IMR-90 (cell line): Measurements from ENCODE around the gene MEPCE. TPM values are rescaled to one million over a fixed set of nuclear protein-coding genes. Genes with fewer than 3 reads are reported as not detected.

Source experiments
- ATAC-seq: fragments of 200-7000 bp; cut with Tn5 transposase; 2 replicates; pipeline ENCODE4 v1.9.1; 2020; ENCODE audit warnings: low read depth, mild to moderate bottlenecking, moderate library complexity
- BruUV-seq: library from RNA; stranded (reverse); fragments of 400-500 nt; replicated peaks from 2 replicates; lab custom pipeline; 2021; lab: Mats Ljungman, UMichigan
- CTCF ChIA-PET: fragments of 300-600 bp; formaldehyde crosslinking; extraction: SDS; loops from one replicate; lab custom pipeline; 2021; ENCODE audit warnings: antibody characterized with exemption; lab: Yijun Ruan, JAX
- POLR2A ChIA-PET: fragments of 300-600 bp; sonication (Branson Sonifier 250); formaldehyde crosslinking; loops from one replicate; lab custom pipeline; 2022; ENCODE audit warnings: antibody characterized with exemption; ENCODE audit not compliant: unreplicated experiment; lab: Charles Lee
- DNase-seq: peaks from one replicate; pipeline ENCODE4 v3.0.0; 2013
- H2AFZ ChIP-seq: replicated peaks from 2 replicates; pipeline ENCODE3; 2013; ENCODE audit warnings: low read length, mild to moderate bottlenecking; ENCODE audit not compliant: poor library complexity
- H2AK5ac ChIP-seq: 2 replicates; pipeline ENCODE4 v1.6.1; 2013; ENCODE audit warnings: low read depth, low read length, inconsistent platforms
- H2AK9ac ChIP-seq: replicated peaks from 2 replicates; pipeline ENCODE3; 2013; ENCODE audit warnings: mild to moderate bottlenecking, low read depth, low read length, moderate library complexity; ENCODE audit not compliant: poor library complexity
- H2BK120ac ChIP-seq: 2 replicates; pipeline ENCODE4 v1.6.1; 2013; ENCODE audit warnings: low read depth, low read length, inconsistent platforms
- H2BK15ac ChIP-seq: 3 replicates; pipeline ENCODE4 v1.6.1; 2013; ENCODE audit warnings: low read depth, low read length, inconsistent platforms
- H2BK20ac ChIP-seq: 2 replicates; pipeline ENCODE4 v1.6.1; 2013; ENCODE audit warnings: low read depth, mild to moderate bottlenecking, inconsistent platforms, low read length, moderate library complexity
- H2BK5ac ChIP-seq: 2 replicates; pipeline ENCODE4 v1.6.1; 2013; ENCODE audit warnings: mild to moderate bottlenecking, low read depth, low read length, inconsistent platforms; ENCODE audit not compliant: poor library complexity, severe bottlenecking
- H3K14ac ChIP-seq: replicated peaks from 2 replicates; pipeline ENCODE4 v1.6.1; 2013; ENCODE audit warnings: low read depth, low read length, inconsistent platforms
- H3K18ac ChIP-seq: 2 replicates; pipeline ENCODE4 v1.6.1; 2013; ENCODE audit warnings: low read depth, low read length, control low read depth
- H3K23ac ChIP-seq: 2 replicates; pipeline ENCODE4 v1.6.1; 2013; ENCODE audit warnings: low read depth, low read length, inconsistent platforms
- H3K27ac ChIP-seq: 2 replicates; pipeline ENCODE4 v1.5.1; 2013; ENCODE audit warnings: mild to moderate bottlenecking, control low read depth, low read length; ENCODE audit not compliant: insufficient read depth
- H3K27me3 ChIP-seq: 2 replicates; pipeline ENCODE4 v1.6.1; 2013; ENCODE audit warnings: low read length; ENCODE audit not compliant: control insufficient read depth, insufficient read depth
- H3K36me3 ChIP-seq: 2 replicates; pipeline ENCODE4 v1.6.1; 2013; ENCODE audit warnings: low read length, mixed read lengths; ENCODE audit not compliant: control insufficient read depth, insufficient read depth
- H3K4ac ChIP-seq: 2 replicates; pipeline ENCODE4 v1.6.1; 2013; ENCODE audit warnings: low read depth, low read length, inconsistent platforms
- H3K4me1 ChIP-seq: 2 replicates; pipeline ENCODE4 v1.6.1; 2013; ENCODE audit warnings: low read length, mixed read lengths; ENCODE audit not compliant: control insufficient read depth, insufficient read depth
- H3K4me2 ChIP-seq: 2 replicates; pipeline ENCODE4 v1.6.1; 2013; ENCODE audit warnings: low read depth, mild to moderate bottlenecking, control low read depth, low read length, moderate library complexity
- H3K4me3 ChIP-seq: 2 replicates; pipeline ENCODE4 v1.5.1; 2013; ENCODE audit warnings: low read depth, mild to moderate bottlenecking, control low read depth, low read length, moderate library complexity; ENCODE audit not compliant: insufficient read depth
- H3K56ac ChIP-seq: 2 replicates; pipeline ENCODE4 v1.6.1; 2013; ENCODE audit warnings: low read length, inconsistent platforms; ENCODE audit not compliant: insufficient read depth; ENCODE audit errors: extremely low read depth
- H3K79me1 ChIP-seq, 2 experiments: 2 replicates each; pipeline ENCODE4 v1.6.1; 2013; ENCODE audit warnings: low read length in 2 of 2, inconsistent platforms in 1 of 2, low read depth in 1 of 2
- H3K9ac ChIP-seq: 2 replicates; pipeline ENCODE4 v1.6.1; 2013; ENCODE audit warnings: low read depth, low read length, control low read depth
- H3K9me1 ChIP-seq: 2 replicates; pipeline ENCODE4 v1.6.1; 2013; ENCODE audit warnings: low read length, inconsistent platforms; ENCODE audit not compliant: insufficient read depth
- H3K9me3 ChIP-seq: 2 replicates; pipeline ENCODE4 v1.6.1; 2013; ENCODE audit warnings: low read length; ENCODE audit not compliant: control insufficient read depth, insufficient read depth
- H4K20me1 ChIP-seq: 2 replicates; pipeline ENCODE4 v1.6.1; 2013; ENCODE audit warnings: low read length, inconsistent platforms; ENCODE audit not compliant: insufficient read depth
- H4K5ac ChIP-seq: 2 replicates; pipeline ENCODE4 v1.6.1; 2013; ENCODE audit warnings: mild to moderate bottlenecking, low read depth, low read length, control low read depth
- H4K8ac ChIP-seq, 2 experiments: 2 replicates each; pipeline ENCODE4 v1.6.1; 2013; ENCODE audit warnings: low read depth in 2 of 2, low read length in 2 of 2, control low read depth in 1 of 2, inconsistent platforms in 1 of 2
- H4K91ac ChIP-seq: 2 replicates; pipeline ENCODE4 v1.6.1; 2013; ENCODE audit warnings: low read depth, low read length, inconsistent platforms; ENCODE audit not compliant: insufficient read depth
- CEBPB ChIP-seq: IDR thresholded peaks from 2 replicates; pipeline ENCODE4 v1.6.1; 2012; ENCODE audit warnings: low read depth, low read length, improper control_type of control experiment
- POLR2A ChIP-seq: IDR thresholded peaks from 2 replicates; pipeline ENCODE4 v1.6.1; 2012; ENCODE audit warnings: mild to moderate bottlenecking, low read depth, low read length
- WGBS, 2 experiments: methylation state at CpG; one replicate each; pipeline versions ENCODE4 v1.1.5 to v1.1.7; 2013; ENCODE audit warnings: missing lambda C conversion rate in 2 of 2; ENCODE audit not compliant: insufficient read length in 1 of 2; ENCODE audit errors: extremely low coverage in 2 of 2; 5-methylcytosine and 5-hydroxymethylcytosine counted together
- dilution Hi-C: fragments of 300-500 bp; cut with HindIII; formaldehyde crosslinking; loops from one replicate; pipeline ENCODE4 v1.14.3; 2018; ENCODE audit warnings: low sequenced_read_pairs; ENCODE audit not compliant: unreplicated experiment
- in situ Hi-C: fragments of 300-500 bp; cut with MboI; formaldehyde crosslinking; loops from 3 replicates; pipeline ENCODE4 v1.14.3; 2019; ENCODE audit warnings: low sequenced_read_pairs, inconsistent platforms, mixed read lengths
- intact Hi-C: fragments of 100-400 bp; cut with micrococcal nuclease; formaldehyde crosslinking; loops from 2 replicates; pipeline ENCODE4 v1.10.0; 2022
- polyA plus RNA-seq, 3 experiments: library from polyadenylated mRNA; depleted of rRNA; stranded (reverse); fragments of >200 nt; gene quantifications; 2 replicates each; pipeline ENCODE4 v1.2.3, GENCODE V29; 2012; ENCODE audit warnings: low replicate concordance in 1 of 3
- total RNA-seq: library from RNA; depleted of rRNA; stranded (reverse); fragments of >200 nt; gene quantifications from 2 replicates; pipeline ENCODE4 v1.2.3, GENCODE V29; 2012

MEPCE gene
- total and polyA plus RNA-seq, 2 of the 4 experiments (the other 2 are of a cell fraction), result 18.2 to 22.9 TPM

- DNase-seq (no peak), ATAC-seq (no peak)
- Histone ChIP-seq H3K9ac (no peak overlapping the region), H3K4me1 (peaks cover 20% of the 10 kb centered on the region), H3K56ac (no peak overlapping the region), H3K79me1 (no peaks in the 10 kb centered on the region), H3K4ac (no peak overlapping the region), H2BK120ac (no peak overlapping the region), H3K9me3 (no peaks in the 10 kb centered on the region), H3K4me3 (no peak overlapping the region), H3K23ac (no peak overlapping the region), H4K91ac (no peak overlapping the region), H3K36me3 (no peaks in the 10 kb centered on the region), H3K4me2 (no peak overlapping the region), H2AFZ (peak overlapping the region; percentile 34), H4K5ac (no peak overlapping the region), H3K14ac (no peak overlapping the region), H2BK20ac (no peak overlapping the region), H2AK5ac (no peak overlapping the region), H3K18ac (no peak overlapping the region), H2BK15ac (no peak overlapping the region), H4K8ac (no peak overlapping the region), H3K27me3 (no peaks in the 10 kb centered on the region), H4K20me1 (no peaks in the 10 kb centered on the region), H2BK5ac (no peak overlapping the region), H3K27ac (no peak overlapping the region), H2AK9ac (peak overlapping the region; percentile 52), H3K9me1 (peaks cover 19% of the 10 kb centered on the region)
- no TSS peak for BruUV-seq
- in situ Hi-C loops, result loop anchor here (25.0 kb wide), 1 partner anchor 663 kb away; no protein-coding TSS in a partner anchor
- dilution Hi-C loops, result no loop called here
- ChIA-PET CTCF (interaction anchor here (1.3 kb wide), 1 partner anchor 10 kb away, joined by 3 read pairs; no protein-coding TSS in a partner anchor), POLR2A (interaction anchor here (0.7 kb wide), 1 partner anchor 12 kb away, joined by 5 read pairs; no protein-coding TSS in a partner anchor)
- no peak for TF ChIP-seq POLR2A
- TF ChIP-seq CEBPB, result peak; percentile 59
- WGBS, 2 experiments, result 92% methylated on average over 2 of the region's 13 CpGs; no CpG with 5 or more reads in 1 of the 2 experiments
- intact Hi-C loops, result no loop called here
Observed at GRCh38 chr7:100449190-100449795, 19.7 kb downstream of the MEPCE start.
